Measurements from ENCODE around the gene DYNC1H1. TPM values are rescaled to one million over a fixed set of nuclear protein-coding genes. Genes with fewer than 3 reads are reported as not detected.

DYNC1H1 gene
- total RNA-seq, 1 donor from 2014 or later = 357 TPM

DNA sequence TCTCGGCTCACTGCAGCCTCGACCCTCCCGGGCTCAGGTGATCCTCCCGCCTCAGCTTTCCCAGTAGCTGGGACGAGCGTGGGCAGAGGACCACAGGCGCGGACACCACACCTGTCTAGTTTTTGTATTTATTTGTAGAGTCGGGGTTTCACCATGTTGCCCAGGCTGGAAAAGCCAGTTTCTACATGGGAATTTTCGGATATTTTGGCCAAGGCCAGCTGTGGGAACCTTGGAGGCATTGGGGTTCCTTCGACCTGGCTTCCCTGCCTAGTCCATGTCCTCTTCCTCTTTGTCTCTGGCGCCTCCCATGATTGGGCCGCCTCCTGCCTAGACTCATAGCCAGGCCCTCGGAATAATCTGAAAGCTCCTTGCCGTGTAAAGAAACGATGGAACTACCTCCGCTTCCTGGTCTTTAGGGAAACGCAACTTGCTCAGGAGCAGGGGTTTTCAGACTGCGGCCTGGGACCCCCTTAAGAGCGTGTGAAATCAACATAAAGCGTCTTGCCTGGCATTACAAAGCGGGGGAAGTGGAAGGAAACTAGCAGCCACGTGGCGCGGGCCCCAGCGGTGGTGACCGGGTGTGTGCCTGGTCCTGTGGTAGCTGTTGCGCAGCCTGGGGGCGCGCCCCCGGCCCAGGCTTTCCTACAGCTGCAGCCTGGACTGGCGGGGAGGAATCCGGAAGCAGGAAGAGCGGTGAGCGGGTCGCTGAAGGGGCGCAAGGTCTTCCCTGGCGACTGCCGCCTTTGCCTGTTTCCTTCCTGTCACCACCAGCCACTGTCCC, 123.8 kb downstream of the DYNC1H1 start:
- peak; percentile 64 for DNase-seq (ENCODE audit: low spot score)

DNA sequence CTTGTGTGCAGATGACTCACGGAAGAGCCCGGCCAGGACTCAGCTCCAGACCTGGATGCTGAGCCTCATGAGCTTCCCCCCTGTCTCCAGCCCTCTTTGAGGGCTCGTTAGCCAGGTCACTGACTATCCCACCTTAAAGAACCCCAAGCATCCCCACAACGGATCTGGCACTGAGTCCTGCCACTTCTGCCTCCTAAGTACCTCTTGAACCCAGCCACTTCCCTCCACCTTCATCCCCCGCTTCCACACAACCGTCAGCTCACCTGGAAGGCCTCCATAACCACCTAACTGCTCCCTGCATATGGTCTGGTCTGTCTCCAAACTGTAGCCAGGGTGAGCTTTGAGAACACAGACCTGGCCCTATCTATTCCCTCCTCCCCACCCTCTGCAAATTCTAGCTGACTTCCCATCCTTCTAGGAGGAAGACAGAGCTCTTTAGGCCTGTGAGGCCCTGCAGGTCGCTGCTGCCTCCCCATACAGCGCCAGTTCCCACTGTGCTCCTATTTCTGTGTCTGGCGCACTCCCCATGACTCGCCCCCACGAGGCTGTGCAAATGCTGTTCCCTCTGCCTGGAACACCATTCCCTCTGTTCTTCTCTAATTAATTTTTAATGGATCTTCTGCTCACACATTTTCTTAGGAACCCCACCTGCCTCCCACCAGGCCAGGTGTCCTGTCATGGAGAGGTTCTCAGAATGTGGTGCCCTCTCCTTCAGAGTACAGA, 125.4 kb downstream of the DYNC1H1 start:
- DNase-seq (ENCODE audit: low spot score) = no peak

DNA sequence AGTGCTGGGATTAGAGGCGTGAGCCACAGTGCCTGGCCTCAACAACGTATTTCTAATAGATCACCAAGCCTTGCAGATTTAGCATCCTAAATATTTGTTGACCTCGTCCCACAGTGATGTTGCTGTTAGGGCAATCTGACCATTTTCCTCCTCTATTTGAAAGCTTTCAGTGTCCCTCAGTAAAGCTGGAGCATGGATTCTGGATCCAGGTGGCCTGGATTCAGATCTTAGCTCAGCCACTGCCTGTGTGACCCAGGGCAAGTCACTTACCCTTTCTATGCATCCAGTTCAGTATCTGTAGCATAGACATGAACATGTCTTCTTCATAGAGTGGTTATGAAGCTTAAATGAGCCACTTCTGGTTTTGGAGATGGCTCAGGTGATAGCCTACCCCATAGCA, 126.3 kb downstream of the DYNC1H1 start:
- no peak for DNase-seq (ENCODE audit: low spot score)

DNA sequence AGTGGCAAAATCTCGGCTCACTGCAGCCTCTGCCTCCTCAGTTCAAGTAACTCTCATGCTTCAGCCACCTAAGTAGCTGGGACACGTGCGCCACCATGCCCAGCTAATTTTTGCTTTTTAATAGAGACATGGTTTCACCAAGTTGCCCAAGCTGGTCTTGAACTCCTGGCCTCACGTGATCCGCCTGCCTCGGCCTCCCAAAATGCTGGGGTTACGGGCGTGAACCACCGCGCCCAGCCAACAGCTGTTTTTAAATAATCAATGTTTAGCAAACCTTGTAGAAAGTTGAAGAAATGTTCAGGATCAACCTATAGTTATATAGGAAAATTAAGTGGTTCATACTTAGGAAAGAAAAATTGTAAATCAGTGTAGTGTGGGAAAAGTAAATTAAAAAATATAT, 128.4 kb downstream of the DYNC1H1 start:
- DNase-seq (ENCODE audit: low spot score) = no peak

DNA sequence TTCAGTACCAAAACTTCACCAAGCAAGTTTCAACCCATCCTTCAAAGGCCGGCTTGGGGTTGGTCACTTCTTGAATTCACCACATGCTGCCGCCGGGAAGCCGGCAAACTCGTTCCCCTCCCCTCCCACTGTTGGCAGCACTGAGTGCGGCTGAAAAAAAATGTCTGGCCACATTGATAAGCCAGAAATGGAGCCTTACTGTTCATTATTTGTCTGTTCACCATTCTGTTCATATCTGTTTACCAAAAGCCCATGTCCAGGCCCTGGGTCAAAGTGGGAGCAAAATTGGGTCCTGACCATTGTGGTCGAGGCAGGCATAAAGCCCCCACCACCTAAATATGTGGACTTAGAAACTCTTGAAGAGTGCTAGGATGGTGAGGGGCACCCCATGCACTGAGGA, 129.7 kb downstream of the DYNC1H1 start:
- DNase-seq (ENCODE audit: low spot score) = no peak

DNA sequence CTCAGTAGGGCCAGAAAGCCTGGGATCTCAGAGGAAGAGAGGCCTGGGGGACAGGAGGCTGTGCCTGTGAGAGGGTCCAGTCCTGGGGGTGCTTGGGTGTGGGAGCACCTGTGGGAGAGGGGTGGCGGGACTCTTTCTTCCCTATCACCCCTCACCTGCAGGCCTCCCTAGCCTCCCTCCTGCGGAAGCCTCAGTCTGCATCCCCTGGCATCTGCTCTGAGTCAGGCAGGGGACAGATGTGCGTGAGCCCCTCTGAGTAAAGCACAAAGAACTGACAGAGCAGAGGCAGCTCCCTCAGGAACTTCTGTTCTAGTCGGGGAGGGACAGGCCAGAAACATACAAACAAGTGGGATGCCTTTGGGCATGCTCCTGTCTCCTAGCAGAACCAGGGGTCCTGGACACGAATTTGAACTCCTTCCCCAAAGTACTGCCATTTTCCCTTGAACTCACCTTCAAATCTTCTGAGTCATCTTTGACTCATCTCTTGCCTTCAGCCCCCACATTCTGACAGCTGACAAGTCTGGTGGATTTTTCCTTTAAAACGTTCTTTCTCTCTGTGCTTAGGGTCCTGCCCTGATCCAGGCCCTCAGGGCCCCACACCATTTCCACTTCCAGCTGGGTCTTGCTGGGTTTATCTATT, 131.0 kb downstream of the DYNC1H1 start:
- DNase-seq (ENCODE audit: low spot score) = no peak

DNA sequence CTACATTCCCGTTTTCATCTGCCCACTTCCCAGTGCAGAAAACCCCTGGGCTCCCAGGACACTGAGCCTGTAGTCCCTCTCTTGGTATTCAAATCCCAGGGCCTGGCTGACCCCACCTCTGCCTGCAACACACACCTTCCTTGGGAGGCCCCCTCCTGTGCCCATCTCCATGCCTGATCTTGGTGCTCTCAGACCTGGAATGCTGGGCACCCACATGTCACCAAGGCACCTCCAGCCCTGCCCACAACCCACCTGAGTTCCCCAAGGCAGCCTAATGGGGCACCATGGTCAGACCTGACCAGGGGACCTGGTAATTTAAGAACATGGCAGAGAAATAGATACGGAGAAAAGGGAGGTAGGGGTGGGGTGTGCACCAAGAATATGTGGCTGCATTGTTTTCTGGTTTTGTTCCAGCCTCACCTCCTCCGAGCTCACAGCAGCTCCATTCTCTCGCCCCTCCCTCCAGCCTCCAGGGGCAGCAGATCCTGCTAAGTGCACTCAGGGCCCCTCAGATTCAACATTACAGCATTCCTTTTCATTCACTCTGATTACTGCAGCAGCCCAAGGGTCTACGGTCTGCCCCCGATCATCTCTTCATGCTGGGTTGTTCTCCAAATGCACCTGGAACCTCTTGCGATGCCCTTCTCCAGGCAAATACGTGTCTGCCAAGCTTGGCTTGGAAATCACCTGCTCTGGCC, 131.6 kb downstream of the DYNC1H1 start:
- DNase-seq (ENCODE audit: low spot score) = peak; percentile 15

DNA sequence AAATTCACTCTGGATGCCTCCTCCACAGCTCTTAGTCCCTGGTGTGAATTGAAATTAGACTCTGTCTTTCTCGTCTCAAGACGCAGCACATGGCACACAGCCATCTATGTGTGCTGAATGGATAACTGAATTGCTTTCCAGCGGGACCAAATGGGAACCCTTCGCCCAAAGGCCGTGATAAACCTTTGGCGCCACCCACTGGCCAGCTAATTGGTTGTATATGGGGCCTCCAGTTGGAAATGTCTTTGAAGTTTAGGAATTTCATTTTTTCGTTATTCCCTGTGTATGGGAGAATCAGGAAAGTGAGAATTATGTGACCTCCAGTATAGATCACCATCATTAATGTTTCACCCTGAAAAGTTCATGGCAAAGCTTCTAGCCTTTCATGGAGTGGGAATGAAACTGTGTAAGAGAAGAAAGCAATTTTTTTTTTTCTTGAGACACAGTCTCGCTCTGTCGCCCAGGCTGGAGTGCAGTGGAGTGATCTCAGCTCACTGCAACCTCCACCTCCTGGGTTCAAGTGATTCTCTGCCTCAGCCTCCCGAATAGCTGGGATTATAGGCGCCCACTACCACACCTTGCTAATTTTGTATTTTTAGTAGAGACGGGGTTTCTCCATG, 132.3 kb downstream of the DYNC1H1 start:
- peak; percentile 86 for DNase-seq (ENCODE audit: low spot score)

DNA sequence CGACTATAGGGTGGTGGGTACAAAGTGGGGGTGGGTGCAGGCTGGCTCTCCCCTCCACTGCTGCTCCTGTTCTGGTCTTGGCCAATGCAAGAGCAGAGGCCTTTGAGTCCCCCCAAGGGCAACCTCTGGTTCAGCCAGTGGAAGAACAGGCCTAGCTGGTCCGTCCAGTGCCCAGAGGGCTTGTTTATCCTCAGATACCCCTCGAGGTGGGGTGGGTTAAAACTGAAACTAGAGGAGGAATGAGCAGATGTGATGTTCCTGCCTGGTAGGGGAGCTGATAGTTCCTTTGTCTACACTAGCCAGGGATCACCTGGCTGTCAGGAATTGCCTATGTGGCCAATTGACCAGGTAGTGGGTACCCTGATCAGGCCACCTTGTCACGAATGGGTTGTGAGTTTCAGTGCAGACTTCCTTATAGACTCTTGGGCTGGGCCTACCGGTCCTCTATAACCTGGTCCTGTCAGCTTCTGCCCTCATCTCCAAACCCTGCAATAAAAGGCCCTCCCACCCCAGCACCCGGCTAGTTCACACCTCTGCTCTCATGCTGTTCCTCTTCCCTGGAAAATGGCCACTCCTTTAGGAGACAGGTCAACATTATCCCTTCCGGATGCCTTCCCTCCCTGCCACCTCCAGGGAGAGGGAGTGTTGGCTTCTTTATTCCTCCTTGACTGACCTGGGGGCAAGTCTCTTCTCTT, 133.2 kb downstream of the DYNC1H1 start:
- peak; percentile 23 for DNase-seq (ENCODE audit: low spot score)

DNA sequence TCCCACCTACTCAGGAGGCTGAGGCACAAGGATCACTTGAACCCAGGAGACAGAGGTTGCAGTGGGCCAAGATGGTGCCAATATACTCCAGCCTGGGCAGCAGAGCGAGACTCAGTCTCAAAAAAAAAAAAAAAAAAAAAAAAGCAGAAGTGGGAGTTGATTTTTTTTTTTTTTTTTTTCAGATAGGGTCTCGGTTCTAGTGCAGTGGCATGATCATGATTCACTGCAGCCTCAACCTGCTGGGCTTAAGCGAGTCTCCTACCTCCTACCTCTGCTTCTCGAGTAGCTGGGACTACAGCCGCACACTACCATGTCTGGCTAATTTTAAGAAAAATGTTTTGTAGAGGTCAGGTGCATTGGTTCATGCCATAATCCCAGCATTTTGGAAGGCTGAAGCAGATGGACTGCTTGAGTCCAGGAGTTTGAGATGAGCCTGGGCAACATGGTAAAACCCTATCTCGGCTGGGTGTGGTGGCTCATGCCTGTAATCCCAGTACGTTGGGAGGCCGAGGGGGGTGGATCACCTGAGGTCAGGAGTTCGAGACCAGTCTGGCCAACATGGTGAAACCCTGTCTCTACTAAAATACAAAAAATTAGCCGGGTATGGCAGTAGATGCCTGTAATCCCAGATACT, 138.8 kb downstream of the DYNC1H1 start:
- DNase-seq (ENCODE audit: low spot score) = no peak

DNA sequence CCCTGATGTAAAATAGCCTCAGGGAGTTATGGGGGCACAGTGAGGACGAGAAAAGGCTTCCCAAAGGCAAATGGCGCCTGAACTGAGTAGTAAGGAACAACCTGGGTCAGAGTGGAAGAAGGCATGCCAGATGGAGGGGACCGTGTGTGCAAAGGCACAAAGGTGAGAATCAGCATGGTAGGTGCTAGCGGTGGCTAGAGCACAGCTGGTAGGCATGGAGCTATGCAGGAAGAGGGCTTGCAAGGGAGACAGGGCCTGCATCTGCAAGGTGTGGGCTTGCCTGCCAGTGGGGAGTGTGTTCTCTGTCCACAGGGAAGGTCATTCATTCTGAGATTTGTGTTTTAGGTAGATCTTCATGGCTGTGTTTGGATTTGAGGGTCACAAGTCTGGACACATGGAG, 141.0 kb downstream of the DYNC1H1 start:
- no peak for DNase-seq (ENCODE audit: low spot score)

Other genes starting within 250 kb of the DYNC1H1 start
- gene PPP2R5C, start 202.9 kb upstream of the DYNC1H1 start, total RNA-seq (ENCODE audit: insufficient read depth, low replicate concordance) = 135 TPM
- 161 TPM for gene HSP90AA1, start 122.5 kb downstream of the DYNC1H1 start, total RNA-seq (ENCODE audit: insufficient read depth, low replicate concordance)
- 33.9 TPM for gene WDR20, start 175.3 kb downstream of the DYNC1H1 start, total RNA-seq (ENCODE audit: insufficient read depth, low replicate concordance)